ENCODE results near the gene MAST1. TPM values are rescaled to one million over a fixed set of nuclear protein-coding genes. Genes with fewer than 3 reads are reported as not detected.

MAST1 gene
- total RNA-seq, 4 donors from 2014 or later = 0.64 to 2.4 (median 0.82) TPM; not detected in 1

- 1 to 2% methylated on average over 8 to 22 of the region's 22 CpGs for WGBS, 2 donors (ENCODE audit: low coverage in 1 of 2)
- DNase-seq = no peak
- Histone ChIP-seq H3K27ac (peak overlapping the region; percentile 97 to 99 (median 98)), H3K4me1 (peaks cover 29 to 64% (median 55%) of the 10 kb centered on the region in 4 donors), H3K4me3 (peak overlapping the region; percentile 56 to 90 (median 87)), H3K9me3 (no peaks in the 10 kb centered on the region), H3K27me3 (no peaks in the 10 kb centered on the region), H3K36me3 (no peaks in the 10 kb centered on the region)
- in situ Hi-C loops (cut with MboI; ENCODE audit: low pct_ligation_motif_present in 1 of 4, low pct_unique_long_range_greater_than_20kb in 1 of 4, low sequenced_read_pairs in 3 of 4) = no loop called here
- intact Hi-C loops (cut with DNase I; ENCODE audit: low total_unique reads) = no loop called here
- no peak for TF ChIP-seq EP300 (IDR thresholded peaks at IDR 0.05; ENCODE audit: low read depth)
- TF ChIP-seq POLR2AphosphoS5 (IDR thresholded peaks at IDR 0.05) = no peak
- no peak for TF ChIP-seq POLR2A (IDR thresholded peaks at IDR 0.05)
- TF ChIP-seq, protein P1, sequence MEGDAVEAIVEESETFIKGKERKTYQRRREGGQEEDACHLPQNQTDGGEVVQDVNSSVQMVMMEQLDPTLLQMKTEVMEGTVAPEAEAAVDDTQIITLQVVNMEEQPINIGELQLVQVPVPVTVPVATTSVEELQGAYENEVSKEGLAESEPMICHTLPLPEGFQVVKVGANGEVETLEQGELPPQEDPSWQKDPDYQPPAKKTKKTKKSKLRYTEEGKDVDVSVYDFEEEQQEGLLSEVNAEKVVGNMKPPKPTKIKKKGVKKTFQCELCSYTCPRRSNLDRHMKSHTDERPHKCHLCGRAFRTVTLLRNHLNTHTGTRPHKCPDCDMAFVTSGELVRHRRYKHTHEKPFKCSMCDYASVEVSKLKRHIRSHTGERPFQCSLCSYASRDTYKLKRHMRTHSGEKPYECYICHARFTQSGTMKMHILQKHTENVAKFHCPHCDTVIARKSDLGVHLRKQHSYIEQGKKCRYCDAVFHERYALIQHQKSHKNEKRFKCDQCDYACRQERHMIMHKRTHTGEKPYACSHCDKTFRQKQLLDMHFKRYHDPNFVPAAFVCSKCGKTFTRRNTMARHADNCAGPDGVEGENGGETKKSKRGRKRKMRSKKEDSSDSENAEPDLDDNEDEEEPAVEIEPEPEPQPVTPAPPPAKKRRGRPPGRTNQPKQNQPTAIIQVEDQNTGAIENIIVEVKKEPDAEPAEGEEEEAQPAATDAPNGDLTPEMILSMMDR (IDR thresholded peaks at IDR 0.05) = no peak
These were observed 47.5 kb upstream of the MAST1 start for GRCh38 chr19:12790628-12791344.

- H3K4me1 ChIP-seq = peaks cover 28 to 64% (median 55%) of the 10 kb centered on the region in 4 donors
- in situ Hi-C loops (cut with MboI; ENCODE audit: low pct_ligation_motif_present in 1 of 4, low pct_unique_long_range_greater_than_20kb in 1 of 4, low sequenced_read_pairs in 3 of 4) = no loop called here
- no peaks in the 10 kb centered on the region for H3K27me3 ChIP-seq
- peak within 1 kb of the TSS; percentile 97 to 99 (median 98) for H3K27ac ChIP-seq
- peak within 1 kb of the TSS; percentile 56 to 90 (median 87) for H3K4me3 ChIP-seq
- no peaks in the 10 kb centered on the region for H3K36me3 ChIP-seq
- TF ChIP-seq, protein P1 (IDR thresholded peaks at IDR 0.05) = peak in 2 of 5 experiments; percentile 21 to 48
- TF ChIP-seq POLR2AphosphoS5 (IDR thresholded peaks at IDR 0.05) (peak; percentile 100), EP300 (IDR thresholded peaks at IDR 0.05; ENCODE audit: low read depth) (peak; percentile 99), POLR2A (IDR thresholded peaks at IDR 0.05) (peak; percentile 100)
- no peaks in the 10 kb centered on the region for H3K9me3 ChIP-seq
- WGBS, 2 donors (ENCODE audit: low coverage in 1 of 2) = 0% methylated on average over 51 of the region's 73 CpGs; no CpG with 5 or more reads in 1 of the 2 donors
- peak; percentile 99 for DNase-seq
- intact Hi-C loops (cut with DNase I; ENCODE audit: low total_unique reads) = no loop called here
These were observed 46.8 kb upstream of the MAST1 start, which contains the start of gene JUNB for GRCh38 chr19:12791345-12792050. Gene JUNB (plus strand): TSS chr19:12791486. CDS start chr19:12791772, 286 bp downstream.

- peak overlapping the region; percentile 97 to 99 (median 98) for H3K27ac ChIP-seq
- 0% methylated on average over 51 of the region's 84 CpGs; no CpG with 5 or more reads in 1 of the 2 donors for WGBS, 2 donors (ENCODE audit: low coverage in 1 of 2)
- H3K9me3 ChIP-seq = no peaks in the 10 kb centered on the region
- peak; percentile 79 for DNase-seq
- intact Hi-C loops (cut with DNase I; ENCODE audit: low total_unique reads) (no loop called here), in situ Hi-C loops (cut with MboI; ENCODE audit: low pct_ligation_motif_present in 1 of 4, low pct_unique_long_range_greater_than_20kb in 1 of 4, low sequenced_read_pairs in 3 of 4) (no loop called here)
- H3K4me1 ChIP-seq = peaks cover 21 to 60% (median 47%) of the 10 kb centered on the region in 4 donors
- TF ChIP-seq POLR2AphosphoS5 (IDR thresholded peaks at IDR 0.05) = peak; percentile 77 to 97 (median 87)
- TF ChIP-seq POLR2A (IDR thresholded peaks at IDR 0.05) = peak; percentile 59
- TF ChIP-seq EP300 (IDR thresholded peaks at IDR 0.05; ENCODE audit: low read depth) = no peak
- TF ChIP-seq, protein P1 (IDR thresholded peaks at IDR 0.05) = peak in 1 of 5 experiments; percentile 20
- H3K36me3 ChIP-seq = no peaks in the 10 kb centered on the region
- peak overlapping the region; percentile 38 to 90 (median 87) for H3K4me3 ChIP-seq
- H3K27me3 ChIP-seq = no peaks in the 10 kb centered on the region
These were observed 46.1 kb upstream of the MAST1 start for GRCh38 chr19:12792051-12792852.
